Measurements from ENCODE around the gene SULT2B1. TPM values are rescaled to one million over a fixed set of nuclear protein-coding genes. Genes with fewer than 3 reads are reported as not detected.

SULT2B1 gene
- total and polyA plus RNA-seq, 2 experiments from 2014 or later, result 0.20 TPM; not detected in 1

DNA sequence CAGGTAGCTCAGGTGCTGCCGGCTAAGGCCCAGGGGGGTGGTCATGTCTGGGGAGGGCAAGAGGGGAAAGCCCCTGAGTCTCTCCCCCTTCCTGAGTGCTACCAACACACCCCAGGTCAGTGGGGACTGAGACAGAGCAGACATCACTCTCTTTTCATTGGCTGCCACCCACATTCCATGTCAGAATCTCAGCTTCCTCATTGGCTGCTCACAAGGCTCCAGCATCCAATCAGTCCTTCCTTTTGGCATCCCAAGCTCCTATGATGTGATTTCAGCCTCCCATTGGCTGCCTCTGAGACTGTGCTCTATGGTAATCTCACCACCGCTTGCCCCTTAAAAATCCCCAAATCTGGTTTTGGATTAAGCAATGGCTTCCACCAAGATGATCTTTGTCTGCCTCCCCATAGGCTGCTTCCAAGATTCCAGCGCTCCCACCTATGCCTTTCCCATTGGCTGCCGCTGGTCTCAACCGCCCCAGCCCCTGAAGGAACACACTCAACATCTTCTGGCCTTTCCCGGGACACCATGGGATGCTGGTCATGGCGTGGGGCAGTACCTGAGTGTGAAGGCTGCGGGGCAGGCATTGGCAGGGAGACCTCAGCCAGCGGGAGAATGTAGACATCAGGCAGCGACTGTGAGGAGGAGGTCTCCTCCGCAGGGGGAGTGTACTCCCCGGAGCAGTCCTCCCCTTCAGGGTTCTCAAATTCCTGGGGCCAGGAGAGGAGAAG is 42.3 kb upstream of the SULT2B1 start:
- Histone ChIP-seq H3K4me3 (no peak overlapping the region), H3K4me1 (ENCODE audit: low read depth) (no peaks in the 10 kb centered on the region), H3K9me3 (ENCODE audit: low read depth) (no peaks in the 10 kb centered on the region), H3K27ac (no peak overlapping the region), H3K36me3 (no peaks in the 10 kb centered on the region), H3K27me3 (peaks cover 22% of the 10 kb centered on the region)
- TF ChIP-seq, protein P1, sequence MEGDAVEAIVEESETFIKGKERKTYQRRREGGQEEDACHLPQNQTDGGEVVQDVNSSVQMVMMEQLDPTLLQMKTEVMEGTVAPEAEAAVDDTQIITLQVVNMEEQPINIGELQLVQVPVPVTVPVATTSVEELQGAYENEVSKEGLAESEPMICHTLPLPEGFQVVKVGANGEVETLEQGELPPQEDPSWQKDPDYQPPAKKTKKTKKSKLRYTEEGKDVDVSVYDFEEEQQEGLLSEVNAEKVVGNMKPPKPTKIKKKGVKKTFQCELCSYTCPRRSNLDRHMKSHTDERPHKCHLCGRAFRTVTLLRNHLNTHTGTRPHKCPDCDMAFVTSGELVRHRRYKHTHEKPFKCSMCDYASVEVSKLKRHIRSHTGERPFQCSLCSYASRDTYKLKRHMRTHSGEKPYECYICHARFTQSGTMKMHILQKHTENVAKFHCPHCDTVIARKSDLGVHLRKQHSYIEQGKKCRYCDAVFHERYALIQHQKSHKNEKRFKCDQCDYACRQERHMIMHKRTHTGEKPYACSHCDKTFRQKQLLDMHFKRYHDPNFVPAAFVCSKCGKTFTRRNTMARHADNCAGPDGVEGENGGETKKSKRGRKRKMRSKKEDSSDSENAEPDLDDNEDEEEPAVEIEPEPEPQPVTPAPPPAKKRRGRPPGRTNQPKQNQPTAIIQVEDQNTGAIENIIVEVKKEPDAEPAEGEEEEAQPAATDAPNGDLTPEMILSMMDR (IDR thresholded peaks at IDR 0.05; ENCODE audit: low read depth, low read length), result no peak
- no peak for DNase-seq (ENCODE audit: low read depth in 1 of 2, low spot score in 1 of 2)

DNA sequence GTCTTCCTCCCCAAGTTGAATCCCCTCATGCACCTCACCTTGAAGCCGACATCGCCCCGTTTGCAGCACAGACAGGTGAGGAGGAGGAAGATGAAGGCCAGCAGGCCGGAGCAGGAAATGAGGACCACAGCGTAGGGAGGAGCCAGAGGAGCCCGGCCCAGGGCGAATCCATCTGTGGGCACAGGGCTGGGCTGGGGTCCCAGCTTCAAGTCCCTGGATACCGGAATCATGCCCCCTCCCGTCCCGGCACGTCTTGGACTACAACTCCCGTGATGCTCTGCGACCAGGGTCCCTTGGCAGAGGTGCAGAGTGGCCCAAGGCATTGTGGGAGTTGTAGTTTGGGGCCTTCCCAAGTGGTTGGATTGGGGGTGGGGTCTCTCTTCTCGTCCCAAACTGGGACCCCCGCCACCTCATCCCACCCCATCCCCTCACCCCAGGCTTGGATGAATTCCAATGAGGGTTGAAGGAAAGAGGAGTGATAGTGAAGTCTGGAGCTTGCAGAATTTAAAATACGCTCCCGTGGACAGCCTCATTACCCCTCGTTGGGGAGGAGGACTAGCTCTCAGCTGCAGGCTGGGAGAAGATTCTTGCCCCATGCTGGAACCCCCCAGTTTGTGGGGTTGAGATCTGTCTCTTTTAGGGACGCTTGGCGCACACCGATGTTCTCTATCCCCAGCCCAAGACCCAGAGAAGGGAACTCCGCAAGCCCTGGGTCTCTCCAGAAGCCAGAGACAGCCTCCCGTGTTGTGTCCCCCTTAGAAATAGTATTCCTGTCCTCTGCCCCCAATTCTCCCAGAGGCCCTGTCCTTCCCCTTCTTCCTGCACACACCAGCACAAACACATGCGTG is 41.3 kb upstream of the SULT2B1 start:
- Histone ChIP-seq H3K9me3 (ENCODE audit: low read depth) (no peaks in the 10 kb centered on the region), H3K36me3 (no peaks in the 10 kb centered on the region), H3K27me3 (peaks cover 22% of the 10 kb centered on the region), H3K4me1 (ENCODE audit: low read depth) (no peaks in the 10 kb centered on the region), H3K27ac (no peak overlapping the region), H3K4me3 (peak overlapping the region; percentile 13)
- TF ChIP-seq, protein P1 (IDR thresholded peaks at IDR 0.05; ENCODE audit: low read depth, low read length), result no peak
- peak; percentile 58 to 69 for DNase-seq (ENCODE audit: low read depth in 1 of 2, low spot score in 1 of 2)

DNA sequence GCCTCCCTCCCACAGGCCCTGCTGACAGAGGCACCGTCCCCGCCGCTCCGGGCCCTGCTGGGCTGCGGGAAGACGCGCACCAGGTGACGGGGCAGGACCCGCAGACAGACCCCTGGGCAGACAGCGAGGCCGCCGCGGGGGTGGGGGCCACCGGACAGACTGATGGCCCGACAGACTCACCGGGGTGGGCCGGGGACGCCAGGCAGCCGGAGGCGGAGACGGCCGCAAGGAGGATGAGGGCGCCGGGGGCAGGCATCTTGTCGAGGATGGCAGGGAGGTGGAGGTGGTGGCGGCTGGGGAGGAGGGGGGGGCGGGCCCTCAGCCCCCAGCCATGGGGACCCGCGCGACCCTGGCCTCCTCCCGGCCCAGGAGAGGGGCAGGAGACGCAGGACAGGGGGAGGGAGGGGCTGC is 40.6 kb upstream of the SULT2B1 start:
- H3K9me3 ChIP-seq (ENCODE audit: low read depth), result no peaks in the 10 kb centered on the region
- peak overlapping the region; percentile 13 for H3K4me3 ChIP-seq
- H3K27ac ChIP-seq, result no peak overlapping the region
- H3K27me3 ChIP-seq, result peaks cover 22% of the 10 kb centered on the region
- DNase-seq (ENCODE audit: low read depth in 1 of 2, low spot score in 1 of 2), result no peak
- no peaks in the 10 kb centered on the region for H3K4me1 ChIP-seq (ENCODE audit: low read depth)
- TF ChIP-seq, protein P1 (IDR thresholded peaks at IDR 0.05; ENCODE audit: low read depth, low read length), result no peak
- no peaks in the 10 kb centered on the region for H3K36me3 ChIP-seq

DNA sequence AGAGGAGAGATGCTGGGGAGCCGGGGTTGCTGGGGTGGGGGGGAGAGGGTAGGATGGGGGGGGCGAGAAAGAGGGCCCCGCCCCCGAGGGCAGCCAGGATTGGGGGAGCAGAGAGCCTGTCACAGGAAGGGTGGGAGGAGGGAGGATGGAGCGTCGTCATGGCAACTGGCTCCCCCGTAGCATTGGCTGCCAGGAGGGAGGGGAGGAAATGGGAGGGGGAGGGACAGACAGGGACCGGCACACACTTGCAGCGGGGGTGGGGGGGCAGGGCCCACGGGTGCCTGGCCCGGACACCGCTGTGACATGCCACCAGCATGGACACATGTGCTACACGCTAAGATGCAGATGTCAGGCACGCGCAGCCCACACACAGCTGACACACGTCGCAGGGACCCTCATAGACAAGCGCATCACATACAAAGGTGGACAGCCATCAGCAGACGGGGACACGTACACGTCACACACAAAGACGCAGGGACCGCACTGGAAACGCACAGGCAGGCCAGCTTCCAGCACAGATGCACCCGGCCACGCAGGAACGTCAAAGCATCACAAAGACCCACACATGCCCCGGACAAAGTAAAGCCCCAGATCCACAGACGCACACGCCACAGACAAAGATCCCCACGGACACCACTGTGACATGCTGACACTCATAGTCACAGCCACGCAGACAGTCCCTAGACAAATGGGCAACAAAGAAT is 40.0 kb upstream of the SULT2B1 start, which contains the start of gene LMTK3:
Gene LMTK3, minus strand, starts transcription at position 36 of the 704 bp plus-strand sequence. CDS start 259 bp downstream, outside the sequence.
- no peaks in the 10 kb centered on the region for H3K36me3 ChIP-seq
- no peaks in the 10 kb centered on the region for H3K4me1 ChIP-seq (ENCODE audit: low read depth)
- peaks cover 22% of the 10 kb centered on the region for H3K27me3 ChIP-seq
- H3K9me3 ChIP-seq (ENCODE audit: low read depth), result no peaks in the 10 kb centered on the region
- H3K27ac ChIP-seq, result no peak within 1 kb of the TSS
- TF ChIP-seq, protein P1 (IDR thresholded peaks at IDR 0.05; ENCODE audit: low read depth, low read length), result no peak
- peak within 1 kb of the TSS; percentile 13 for H3K4me3 ChIP-seq
- DNase-seq (ENCODE audit: low read depth in 1 of 2, low spot score in 1 of 2), result peak; percentile 52 to 60

DNA sequence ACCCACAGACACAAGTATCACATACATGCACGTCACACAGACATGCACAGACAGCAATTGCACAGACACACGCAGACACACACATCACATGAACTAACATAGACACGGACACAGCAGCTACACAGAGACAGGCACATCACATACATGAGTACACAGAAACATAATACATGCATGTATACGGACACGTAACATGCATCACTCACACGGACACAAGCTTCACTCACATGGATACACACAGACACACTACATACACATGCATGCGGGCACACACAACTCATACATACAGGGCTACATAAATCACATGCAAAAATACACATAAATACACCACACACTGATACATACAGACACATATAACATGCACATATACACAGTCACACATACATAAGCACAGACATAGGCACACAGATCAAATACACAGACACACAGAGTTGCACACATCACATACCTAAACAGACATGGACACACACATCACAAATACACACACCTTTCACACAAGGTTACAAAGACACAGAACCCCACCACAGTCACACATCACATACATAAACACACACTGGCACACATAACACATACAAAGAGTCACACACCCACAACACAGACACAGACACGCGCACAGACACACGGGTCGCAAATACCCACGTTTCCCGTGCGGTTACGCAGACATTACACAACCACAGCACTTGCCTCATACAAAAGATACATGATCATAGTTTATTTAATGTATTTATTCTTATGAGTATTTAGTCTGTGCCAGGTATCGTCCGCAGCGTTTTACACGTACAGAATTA is 39.3 kb upstream of the SULT2B1 start:
- DNase-seq (ENCODE audit: low read depth in 1 of 2, low spot score in 1 of 2), result no peak
- Histone ChIP-seq H3K9me3 (ENCODE audit: low read depth) (no peaks in the 10 kb centered on the region), H3K36me3 (no peaks in the 10 kb centered on the region), H3K27ac (no peak overlapping the region), H3K4me1 (ENCODE audit: low read depth) (no peaks in the 10 kb centered on the region), H3K27me3 (peaks cover 22% of the 10 kb centered on the region), H3K4me3 (no peak overlapping the region)
- TF ChIP-seq, protein P1 (IDR thresholded peaks at IDR 0.05; ENCODE audit: low read depth, low read length), result no peak
